HepG2 (cell line): ENCODE measurements around the gene MYL9. TPM values are rescaled to one million over a fixed set of nuclear protein-coding genes. Genes with fewer than 3 reads are reported as not detected.

ENCODE experiments used
- ATAC-seq: fragments of 200-7000 bp; cut with Tn5 transposase; 3 replicates; pipeline ENCODE4 v1.9.1; 2020; ENCODE audit warnings: mild to moderate bottlenecking, moderate library complexity
- BruUV-seq: library from RNA; stranded (reverse); fragments of 400-500 nt; replicated peaks from 2 replicates; lab custom pipeline; 2021; lab: Mats Ljungman, UMichigan
- CTCF ChIA-PET: fragments of 300-600 bp; formaldehyde crosslinking; extraction: SDS; loops from one replicate; lab custom pipeline; 2021; ENCODE audit warnings: low total read pairs, inconsistent platforms, low intra/inter-chr PET ratio; lab: Yijun Ruan, JAX
- POLR2A ChIA-PET: fragments of 350-600 bp; sonication (Branson Sonifier 250); formaldehyde crosslinking; loops from one replicate; lab custom pipeline; 2020; ENCODE audit warnings: antibody characterized with exemption, inconsistent platforms; lab: Yijun Ruan, JAX
- DNase-seq: peaks from one replicate; pipeline ENCODE4 v3.0.0-alpha.2; 2015; ENCODE audit warnings: low spot score
- FAIRE-seq: peaks from 3 replicates; lab custom pipeline; 2011; peaks lifted over from hg19 to GRCh38; lab: Jason Lieb, UNC
- H2AFZ ChIP-seq: one replicate; pipeline ENCODE4 v1.6.1; 2011; ENCODE audit warnings: low read length, inconsistent platforms
- H3K27ac ChIP-seq: fragments of 300-600 bp; 3 replicates; pipeline ENCODE4 v1.8.0; 2011; ENCODE audit warnings: mixed run types, mild to moderate bottlenecking, mixed read lengths, low read length, inconsistent platforms; ENCODE audit not compliant: insufficient read depth; ENCODE audit errors: extremely low read length
- H3K27me3 ChIP-seq, 2 experiments: fragments of 200-600 bp in 1 of 2; 2 replicates in 1 of 2; 3 replicates in 1 of 2; pipeline versions ENCODE4 v1.6.0 to v1.8.0; 2011; ENCODE audit warnings: low read length in 2 of 2, mild to moderate bottlenecking in 2 of 2, moderate library complexity in 2 of 2, inconsistent platforms in 1 of 2; ENCODE audit not compliant: insufficient read depth in 2 of 2, control insufficient read depth in 1 of 2
- H3K36me3 ChIP-seq, 2 experiments: fragments of 200-600 bp in 1 of 2; replicated peaks in 1 of 2; 2 replicates in 1 of 2; 3 replicates in 1 of 2; pipeline versions ENCODE4 v1.5.1 to v1.8.0; 2011; ENCODE audit warnings: low read length in 2 of 2, inconsistent platforms in 1 of 2; ENCODE audit not compliant: insufficient read depth in 2 of 2, control insufficient read depth in 1 of 2
- H3K4me1 ChIP-seq: 2 replicates; pipeline ENCODE4 v1.5.1; 2012; ENCODE audit warnings: low read length, inconsistent platforms; ENCODE audit not compliant: insufficient read depth
- H3K4me2 ChIP-seq: 2 replicates; pipeline ENCODE4 v1.6.0; 2011; ENCODE audit warnings: low read depth, low read length, inconsistent platforms
- H3K4me3 ChIP-seq, 3 experiments: fragments of 200-600 bp in 1 of 3; sonication (generic), shearing (Covaris generic) in 1 of 3; replicated peaks in 1 of 3; 2 replicates each; pipeline ENCODE4 v1.5.1; 2011 to 2016; ENCODE audit warnings: low read length in 3 of 3, inconsistent platforms in 2 of 3, low read depth in 2 of 3, mild to moderate bottlenecking in 2 of 3, control low read depth in 1 of 3, mixed read lengths in 1 of 3; ENCODE audit not compliant: insufficient read depth in 1 of 3
- H3K79me2 ChIP-seq: one replicate; pipeline ENCODE4 v1.6.1; 2011; ENCODE audit warnings: low read length, inconsistent platforms; ENCODE audit not compliant: insufficient read depth
- H3K9ac ChIP-seq: 2 replicates; pipeline ENCODE4 v1.6.0; 2011; ENCODE audit warnings: mild to moderate bottlenecking, low read depth, low read length, inconsistent platforms; ENCODE audit not compliant: insufficient read depth
- H3K9me3 ChIP-seq: 2 replicates; pipeline ENCODE4 v1.5.1; 2012; ENCODE audit warnings: mild to moderate bottlenecking, low read length
- H4K20me1 ChIP-seq: 2 replicates; pipeline ENCODE4 v1.6.0; 2011; ENCODE audit warnings: inconsistent platforms, mild to moderate bottlenecking, low read length, moderate library complexity; ENCODE audit not compliant: insufficient read depth
- MAFK ChIP-seq, 2 experiments: IDR thresholded peaks in 1 of 2; conservative IDR thresholded peaks in 1 of 2; 2 replicates each; pipeline ENCODE4 v1.6.1; 2011; ENCODE audit warnings: improper control_type of control experiment in 2 of 2, low read length in 2 of 2
- ZNF431 ChIP-seq: sonication (generic); formaldehyde crosslinking; IDR thresholded peaks from 2 replicates; pipeline ENCODE4 v1.9.0; 2022; ENCODE audit warnings: missing genetic modification reagents, low read depth, mild to moderate bottlenecking, borderline replicate concordance
- ZNF768 ChIP-seq: sonication (generic); formaldehyde crosslinking; IDR thresholded peaks from 2 replicates; pipeline ENCODE4 v1.4.0; 2020; ENCODE audit warnings: missing genetic modification reagents
- WGBS: methylation state at CpG from one replicate; pipeline ENCODE4 v1.1.6; 2017; ENCODE audit warnings: low lambda C conversion rate; 5-methylcytosine and 5-hydroxymethylcytosine counted together
- in situ Hi-C: cut with HindIII; loops from 2 replicates; pipeline ENCODE4 v1.10.0; 2017; ENCODE audit warnings: low pct_unique_long_range_greater_than_20kb; ENCODE audit not compliant: extremely low pct_ligation_motif_present
- intact Hi-C: fragments of 100-400 bp; cut with micrococcal nuclease; formaldehyde crosslinking; loops from one replicate; pipeline ENCODE4 v1.10.0; 2022; ENCODE audit not compliant: unreplicated experiment
- polyA plus RNA-seq, 8 experiments: library from polyadenylated mRNA; depleted of rRNA in 3 of 8; stranded (reverse) in 7 of 8; unstranded in 1 of 8; fragments of >200 nt; fragmentation: Illumina TruSeq in 4 of 8; extraction: Trizol in 4 of 8; gene quantifications; 2 replicates each; pipeline versions ENCODE4 v1.2.1 to v1.2.3, GENCODE V29; 2011 to 2016; ENCODE audit warnings: low read depth in 4 of 8, missing spikeins in 1 of 8, mixed read lengths in 1 of 8; ENCODE audit not compliant: insufficient read depth in 1 of 8
- total RNA-seq, 5 experiments: library from RNA; depleted of rRNA; stranded (reverse); fragments of >200 nt; fragmentation: Illumina TruSeq; extraction: Trizol; gene quantifications; 2 replicates each; pipeline ENCODE4 v1.2.3, GENCODE V29; 2016; ENCODE audit warnings: low read depth in 1 of 5
- TF ChIP-seq, protein P1 (sequence below): sonication (generic); formaldehyde crosslinking; IDR thresholded peaks from 2 replicates; pipeline ENCODE4 v1.8.0; 2022; ENCODE audit warnings: mild to moderate bottlenecking, missing genetic modification reagents, moderate library complexity

The MYL9 gene
- total and polyA plus RNA-seq, 2 of the 13 experiments (the other 11 are each of a cell fraction or from before 2014, with no cell fraction given) = 0.87 to 2.2 TPM

DNA sequence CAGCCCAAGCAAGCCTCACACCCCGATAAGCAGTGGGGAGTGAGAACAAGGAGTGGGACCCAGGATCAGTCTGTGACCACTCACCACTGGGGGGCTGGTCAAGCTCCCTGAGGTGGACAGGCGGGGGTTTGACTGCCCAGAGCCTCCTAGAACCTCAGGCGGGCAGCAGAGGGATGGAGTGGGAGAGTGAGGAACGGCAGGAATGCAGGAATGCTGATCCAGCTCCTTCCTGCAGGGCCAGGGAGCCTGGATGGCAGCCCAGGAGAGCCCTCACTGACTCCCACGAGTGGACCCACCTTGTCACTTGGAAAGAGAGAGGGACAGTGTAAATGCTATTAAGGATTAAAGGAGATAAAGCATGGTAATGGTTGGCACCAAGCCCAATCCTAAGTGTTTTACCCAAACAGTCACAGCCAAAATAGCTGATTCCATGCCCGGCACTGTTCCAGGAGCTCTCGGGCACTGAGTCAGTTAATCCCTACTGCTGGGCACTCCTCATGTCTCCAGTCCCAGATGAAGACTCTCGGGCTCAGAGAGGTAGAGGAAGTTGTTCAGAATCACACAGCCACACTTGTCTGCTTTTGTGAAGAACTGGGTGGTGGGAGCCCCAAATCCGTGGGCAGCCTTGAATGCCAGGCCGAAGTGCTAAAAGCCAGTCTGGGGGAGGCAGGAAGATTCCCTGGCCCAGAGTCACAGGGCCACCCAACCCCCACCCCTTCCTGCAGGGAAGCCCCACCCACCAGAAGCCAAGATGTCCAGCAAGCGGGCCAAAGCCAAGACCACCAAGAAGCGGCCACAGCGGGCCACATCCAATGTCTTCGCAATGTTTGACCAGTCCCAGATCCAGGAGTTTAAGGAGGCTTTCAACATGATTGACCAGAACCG is 3.1 kb downstream of the MYL9 start:
- Histone ChIP-seq H3K27ac (no peak overlapping the region), H3K9ac (no peak overlapping the region), H3K4me2 (no peak overlapping the region), H3K9me3 (no peaks in the 10 kb centered on the region), H3K36me3 (no peaks in the 10 kb centered on the region), H2AFZ (no peak overlapping the region), H3K4me3 (no peak overlapping the region), H4K20me1 (no peaks in the 10 kb centered on the region; the same call in 1 of the 2 replicates), H3K27me3 (no peaks in the 10 kb centered on the region), H3K4me1 (peaks cover 61% of the 10 kb centered on the region), H3K79me2 (no peaks in the 10 kb centered on the region)
- no peak for DNase-seq
- ChIA-PET POLR2A (interaction anchor here (1.1 to 1.7 kb wide), 2 partner anchors 61 to 229 kb away, joined by 4 to 5 read pairs; partner anchors contain the start of genes DSN1 and RAB5IF), CTCF (no interaction called here)
- no peak for ATAC-seq
- TF ChIP-seq MAFK (conservative IDR thresholded peaks at IDR 0.05 in 1 of 2, IDR thresholded peaks at IDR 0.05 in 1 of 2; ENCODE audit: low read length in 2 of 2) (peak; percentile 21 to 34; a peak in 1 of 4 replicates), ZNF768 (CRISPR knock-in tag) (peak; percentile 93), ZNF431 (CRISPR knock-in tag) (no peak)
- TF ChIP-seq, protein P1, sequence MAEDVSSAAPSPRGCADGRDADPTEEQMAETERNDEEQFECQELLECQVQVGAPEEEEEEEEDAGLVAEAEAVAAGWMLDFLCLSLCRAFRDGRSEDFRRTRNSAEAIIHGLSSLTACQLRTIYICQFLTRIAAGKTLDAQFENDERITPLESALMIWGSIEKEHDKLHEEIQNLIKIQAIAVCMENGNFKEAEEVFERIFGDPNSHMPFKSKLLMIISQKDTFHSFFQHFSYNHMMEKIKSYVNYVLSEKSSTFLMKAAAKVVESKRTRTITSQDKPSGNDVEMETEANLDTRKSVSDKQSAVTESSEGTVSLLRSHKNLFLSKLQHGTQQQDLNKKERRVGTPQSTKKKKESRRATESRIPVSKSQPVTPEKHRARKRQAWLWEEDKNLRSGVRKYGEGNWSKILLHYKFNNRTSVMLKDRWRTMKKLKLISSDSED (CRISPR knock-in tag) = no peak
- BruUV-seq = no TSS peak
- WGBS = 85% methylated on average over 15 of the region's 15 CpGs
- intact Hi-C loops (no loop called here), in situ Hi-C loops (no loop called here)
- FAIRE-seq = no peak
